ENCODE data around the gene PIP4K2B. TPM values are rescaled to one million over a fixed set of nuclear protein-coding genes. Genes with fewer than 3 reads are reported as not detected.

PIP4K2B gene

Small RNA genes within 50 kb of the gene (small RNA-seq; reads per million reads assigned to genes)
- gene MIR4726 (ENCODE audit: low read depth) (0.86 reads per million), gene MIR4727 (ENCODE audit: low read depth) (1.2 reads per million), gene RNA5SP440 (ENCODE audit: low read depth) (735 reads per million, percentile 97 among the genes with 10 or more reads in this experiment), gene RNU6-866P (ENCODE audit: low read depth) (not detected)

All from mesenchymal stem cell (in vitro differentiated cells and primary cell).